Fibroblast of lung (primary cell): ENCODE measurements around the gene CALR3.

Experiments
- CTCF ChIP-seq, 2 donors: IDR thresholded peaks in 1 of 2; conservative IDR thresholded peaks in 1 of 2; 1 replicate in 1 of 2; 2 replicates in 1 of 2; pipeline ENCODE4 v1.5.1; 2011 to 2012; ENCODE audit warnings: low read length in 2 of 2, control low read depth in 1 of 2, inconsistent platforms in 1 of 2, low read depth in 1 of 2, mild to moderate bottlenecking in 1 of 2
- EZH2 ChIP-seq: IDR thresholded peaks from 2 replicates; pipeline ENCODE4 v1.5.1; 2012; ENCODE audit warnings: low read length, control low read depth, mild to moderate bottlenecking; ENCODE audit errors: missing control alignments

GRCh38 chr19:16461630-16462051 is 34.3 kb downstream of the CALR3 start:
- TF ChIP-seq EZH2 (no peak), CTCF (conservative IDR thresholded peaks at IDR 0.05 in 1 of 2, IDR thresholded peaks at IDR 0.05 in 1 of 2; ENCODE audit: low read depth in 1 of 2, low read length in 2 of 2) (no peak)
